GM12874 (cell line): ENCODE results near the gene DRGX.

Source experiments
- CTCF ChIP-seq: IDR thresholded peaks from 2 replicates; pipeline ENCODE4 v1.5.1; 2011; ENCODE audit warnings: low read depth, mild to moderate bottlenecking, control low read depth, low read length, moderate library complexity; ENCODE audit not compliant: insufficient read depth

The DRGX gene

GRCh38 chr10:49429458-49429857 is 33.6 kb upstream of the DRGX start:
- no peak for TF ChIP-seq CTCF

- TF ChIP-seq CTCF = no peak
Measured at GRCh38 chr10:49426490-49427360, 30.8 kb upstream of the DRGX start.

GRCh38 chr10:49419005-49419404 is 23.1 kb upstream of the DRGX start:
- TF ChIP-seq CTCF = no peak

- 0 out of 2 replicates have a peak, but pooled peaks have one; percentile 5 for TF ChIP-seq CTCF
Measured at GRCh38 chr10:49418328-49418727, 22.4 kb upstream of the DRGX start.

GRCh38 chr10:49418053-49418326 is 22.1 kb upstream of the DRGX start:
- no peak for TF ChIP-seq CTCF

GRCh38 chr10:49417311-49418052 is 21.6 kb upstream of the DRGX start:
- TF ChIP-seq CTCF = no peak

- TF ChIP-seq CTCF = no peak
Measured at GRCh38 chr10:49415846-49416245, 20.0 kb upstream of the DRGX start.
